GM20000 (cell line): ENCODE measurements around the gene ITGA1.
"Not testable (repeated sequence)": the region's sequence is repeated elsewhere in the genome, so short reads cannot be mapped to it uniquely, and the experiment has no call there.

Experiments
- DNase-seq: peaks from one replicate; pipeline ENCODE4 v3.0.0; 2012; ENCODE audit warnings: low spot score
- CTCF ChIP-seq: IDR thresholded peaks from 2 replicates; pipeline ENCODE4 v1.5.1; 2012; ENCODE audit warnings: mild to moderate bottlenecking, control low read depth; ENCODE audit errors: extremely low read depth, missing control alignments

Gene ITGA1

GRCh38 chr5:52839285-52839684 is 51.6 kb downstream of the ITGA1 start:
- DNase-seq, result no peak
- TF ChIP-seq CTCF, result no peak

- no peak for TF ChIP-seq CTCF
- DNase-seq, result no peak
Measured at GRCh38 chr5:52840277-52841050, 52.7 kb downstream of the ITGA1 start.

GRCh38 chr5:52841114-52841513 is 53.4 kb downstream of the ITGA1 start:
- TF ChIP-seq CTCF, result no peak
- no peak for DNase-seq

- no peak for DNase-seq
- no peak for TF ChIP-seq CTCF
Measured at GRCh38 chr5:52842111-52842510, 54.4 kb downstream of the ITGA1 start.

GRCh38 chr5:52844885-52845284 is 57.2 kb downstream of the ITGA1 start:
- TF ChIP-seq CTCF, result no peak
- no peak for DNase-seq

- no peak for TF ChIP-seq CTCF
- DNase-seq, result no peak
Measured at GRCh38 chr5:52846182-52846842, 58.6 kb downstream of the ITGA1 start.

GRCh38 chr5:52848688-52849087 is 61.0 kb downstream of the ITGA1 start:
- DNase-seq, result not testable (repeated sequence)

GRCh38 chr5:52849544-52849943 is 61.8 kb downstream of the ITGA1 start:
- DNase-seq, result no peak
- no peak for TF ChIP-seq CTCF
